Lung (tissue), 12 donors: ENCODE data around the gene PCK1. TPM values are rescaled to one million over a fixed set of nuclear protein-coding genes. Genes with fewer than 3 reads are reported as not detected.

Experiments
- ATAC-seq: fragments of 200-7000 bp; cut with Tn5 transposase; one replicate; pipeline ENCODE4 v1.9.1; 2020; ENCODE audit warnings: moderate number of reproducible peaks; ENCODE audit not compliant: insufficient read depth, low FRiP score
- DNase-seq, 3 donors: peaks; one replicate each; pipeline ENCODE4 v3.0.0-alpha.2; 2013 to 2017
- H3K27ac ChIP-seq, 2 donors: one replicate each; pipeline ENCODE4 v1.5.1; 2013; ENCODE audit warnings: mild to moderate bottlenecking in 2 of 2, moderate library complexity in 2 of 2, control low read depth in 1 of 2, inconsistent platforms in 1 of 2, low read depth in 1 of 2, low read length in 1 of 2
- H3K27me3 ChIP-seq, 3 donors: one replicate each; pipeline ENCODE4 v1.5.1; 2013; ENCODE audit warnings: low read length in 2 of 3; ENCODE audit not compliant: control insufficient read depth in 3 of 3, insufficient read depth in 3 of 3
- H3K36me3 ChIP-seq, 4 donors: one replicate each; pipeline ENCODE4 v1.5.1; 2013; ENCODE audit warnings: low read length in 4 of 4, mild to moderate bottlenecking in 1 of 4, moderate library complexity in 1 of 4; ENCODE audit not compliant: control insufficient read depth in 4 of 4, insufficient read depth in 4 of 4
- H3K4me1 ChIP-seq, 5 donors: one replicate each; pipeline ENCODE4 v1.5.1; 2013; ENCODE audit warnings: low read length in 5 of 5, mild to moderate bottlenecking in 2 of 5, moderate library complexity in 1 of 5; ENCODE audit not compliant: control insufficient read depth in 5 of 5, insufficient read depth in 5 of 5
- H3K4me3 ChIP-seq: one replicate; pipeline ENCODE4 v1.5.1; 2013; ENCODE audit warnings: mild to moderate bottlenecking, control low read depth, moderate library complexity
- H3K9ac ChIP-seq, 2 donors: one replicate each; pipeline ENCODE4 v1.5.1; 2013; ENCODE audit warnings: low read length in 2 of 2, control low read depth in 1 of 2; ENCODE audit not compliant: insufficient read depth in 1 of 2
- H3K9me3 ChIP-seq, 4 donors: one replicate each; pipeline ENCODE4 v1.5.1; 2013; ENCODE audit warnings: low read length in 3 of 4, mild to moderate bottlenecking in 1 of 4, moderate library complexity in 1 of 4; ENCODE audit not compliant: control insufficient read depth in 4 of 4, insufficient read depth in 3 of 4
- WGBS, 2 donors: extraction: QIAGEN DNeasy Blood & Tissue Kit; methylation state at CpG; one replicate each; pipeline ENCODE4 v1.1.7; 2013; 5-methylcytosine and 5-hydroxymethylcytosine counted together
- polyA plus RNA-seq, 2 donors: library from polyadenylated mRNA; stranded (reverse); fragments of 200-250 nt; gene quantifications; one replicate each; pipeline ENCODE4 v1.2.1, GENCODE V29; 2013
- total RNA-seq, 2 donors: library from RNA; depleted of rRNA in 1 of 2; stranded (reverse); fragments of >200 nt in 1 of 2; gene quantifications; one replicate each; pipeline ENCODE4 v1.2.1, GENCODE V29; 2014 to 2021
- TF ChIP-seq, protein P1 (sequence below): IDR thresholded peaks from 2 replicates; pipeline ENCODE4 v1.5.1; 2012; ENCODE audit warnings: mild to moderate bottlenecking; ENCODE audit errors: control extremely low read depth, extremely low read depth
- donor health status: control.
- donor health status: control.
- donor health status: Bipolar disorder and iron deficiency.
- donor health status: healthy.
- donor health status: DM: yes; HTN: yes; CAD: no.

The PCK1 gene
- total and polyA plus RNA-seq, 4 donors, result 0.05 to 1.7 (median 0.55) TPM

DNA sequence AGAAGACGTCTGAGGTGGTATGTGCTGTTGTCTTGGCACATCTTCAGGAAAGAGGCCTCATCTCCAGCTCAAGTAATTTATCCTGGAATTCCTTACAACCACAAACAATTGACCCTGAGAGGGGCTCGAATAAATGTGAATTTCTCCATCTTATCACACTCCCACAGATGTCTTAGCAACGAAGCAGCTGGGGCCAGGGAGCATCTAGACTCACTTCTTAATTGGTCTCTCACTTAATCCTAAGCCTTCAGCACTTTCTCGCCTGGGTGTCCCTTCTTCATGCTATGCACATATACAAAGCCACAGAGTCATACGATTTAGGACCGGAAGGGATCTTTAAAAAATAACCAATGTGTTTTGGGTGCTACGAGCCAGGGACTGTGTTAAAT lies 27.1 kb downstream of the PCK1 start:
- WGBS, 2 donors, result 85 to 88% methylated on average over 7 of the region's 7 CpGs
- DNase-seq (no peak), ATAC-seq (no peak)
- H3K9me3 ChIP-seq, result peaks cover 0 to 13% (median 3%) of the 10 kb centered on the region in 4 donors
- H3K9ac ChIP-seq, result no peak overlapping the region
- H3K27ac ChIP-seq, result no peak overlapping the region
- TF ChIP-seq, protein P1, sequence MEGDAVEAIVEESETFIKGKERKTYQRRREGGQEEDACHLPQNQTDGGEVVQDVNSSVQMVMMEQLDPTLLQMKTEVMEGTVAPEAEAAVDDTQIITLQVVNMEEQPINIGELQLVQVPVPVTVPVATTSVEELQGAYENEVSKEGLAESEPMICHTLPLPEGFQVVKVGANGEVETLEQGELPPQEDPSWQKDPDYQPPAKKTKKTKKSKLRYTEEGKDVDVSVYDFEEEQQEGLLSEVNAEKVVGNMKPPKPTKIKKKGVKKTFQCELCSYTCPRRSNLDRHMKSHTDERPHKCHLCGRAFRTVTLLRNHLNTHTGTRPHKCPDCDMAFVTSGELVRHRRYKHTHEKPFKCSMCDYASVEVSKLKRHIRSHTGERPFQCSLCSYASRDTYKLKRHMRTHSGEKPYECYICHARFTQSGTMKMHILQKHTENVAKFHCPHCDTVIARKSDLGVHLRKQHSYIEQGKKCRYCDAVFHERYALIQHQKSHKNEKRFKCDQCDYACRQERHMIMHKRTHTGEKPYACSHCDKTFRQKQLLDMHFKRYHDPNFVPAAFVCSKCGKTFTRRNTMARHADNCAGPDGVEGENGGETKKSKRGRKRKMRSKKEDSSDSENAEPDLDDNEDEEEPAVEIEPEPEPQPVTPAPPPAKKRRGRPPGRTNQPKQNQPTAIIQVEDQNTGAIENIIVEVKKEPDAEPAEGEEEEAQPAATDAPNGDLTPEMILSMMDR, result no peak
- no peaks in the 10 kb centered on the region for H3K36me3 ChIP-seq
- peaks cover 0 to 7% (median 3%) of the 10 kb centered on the region in 5 donors for H3K4me1 ChIP-seq
- no peaks in the 10 kb centered on the region for H3K27me3 ChIP-seq
- no peak overlapping the region for H3K4me3 ChIP-seq

DNA sequence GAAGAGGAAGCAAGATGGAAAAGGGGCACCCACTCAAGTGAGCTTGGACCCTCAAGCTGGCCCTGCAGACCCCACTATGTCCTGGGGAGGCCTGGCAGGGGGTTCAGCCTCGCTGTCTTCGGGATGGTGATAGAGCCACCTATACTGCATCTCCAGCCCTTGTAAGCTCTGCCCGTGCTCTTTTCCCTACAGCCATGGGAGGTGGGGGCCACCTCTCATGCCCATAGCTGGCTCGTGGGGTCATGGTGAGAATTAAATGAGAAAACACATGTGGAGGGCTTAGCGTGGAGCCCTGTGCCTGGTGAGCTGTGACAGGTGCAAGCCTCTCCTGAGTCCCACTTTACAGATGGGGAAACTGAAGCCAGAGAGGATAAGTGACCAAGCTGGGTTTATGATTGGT lies 27.7 kb downstream of the PCK1 start:
- Histone ChIP-seq H3K36me3 (no peaks in the 10 kb centered on the region), H3K4me1 (peaks cover 0 to 4% (median 0%) of the 10 kb centered on the region in 5 donors), H3K27ac (no peak overlapping the region), H3K9me3 (peaks cover 0 to 13% (median 3%) of the 10 kb centered on the region in 4 donors), H3K9ac (no peak overlapping the region), H3K27me3 (no peaks in the 10 kb centered on the region), H3K4me3 (no peak overlapping the region)
- ATAC-seq (no peak), DNase-seq (no peak)
- TF ChIP-seq, protein P1, result no peak
- 91% methylated on average over 5 of the region's 5 CpGs for WGBS, 2 donors

DNA sequence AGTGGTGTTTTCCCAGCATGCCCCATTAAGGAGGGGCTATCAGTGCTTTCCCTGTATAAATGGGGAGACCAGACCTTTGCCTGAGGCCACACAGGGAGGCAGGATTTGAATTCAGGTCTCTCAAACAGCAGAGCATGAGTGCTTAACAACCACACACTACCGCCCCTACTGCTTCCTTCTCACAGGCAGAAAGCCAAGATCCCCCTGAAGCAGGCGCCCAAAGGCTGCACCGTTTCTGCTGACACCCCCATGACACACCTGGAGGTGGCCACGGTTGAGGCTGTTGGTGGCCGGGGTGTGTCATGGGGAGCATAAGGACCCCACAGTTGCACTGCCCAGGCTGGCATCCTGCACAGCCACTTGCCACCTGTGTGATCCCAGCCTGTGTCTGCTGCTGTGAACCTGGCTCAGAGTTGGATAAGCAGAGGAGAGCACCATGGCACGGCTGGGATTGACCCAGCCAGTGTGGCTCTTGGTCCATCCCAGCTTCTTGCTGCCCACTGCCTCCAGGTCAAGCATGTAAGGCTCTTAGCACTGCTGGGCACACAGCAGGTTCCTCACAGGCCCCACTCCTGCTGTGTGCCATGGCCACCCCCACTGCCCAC lies 28.3 kb downstream of the PCK1 start:
- WGBS, 2 donors, result 92 to 93% methylated on average over 6 of the region's 6 CpGs
- no peak overlapping the region for H3K27ac ChIP-seq
- no peaks in the 10 kb centered on the region for H3K27me3 ChIP-seq
- H3K4me1 ChIP-seq, result peaks cover 0 to 3% (median 0%) of the 10 kb centered on the region in 5 donors
- ATAC-seq (no peak), DNase-seq (no peak)
- H3K36me3 ChIP-seq, result no peaks in the 10 kb centered on the region
- no peak overlapping the region for H3K4me3 ChIP-seq
- H3K9ac ChIP-seq, result no peak overlapping the region
- H3K9me3 ChIP-seq, result peaks cover 0 to 10% (median 3%) of the 10 kb centered on the region in 4 donors
- TF ChIP-seq, protein P1, result no peak
